ENCODE results near the gene METTL17. TPM values are rescaled to one million over a fixed set of nuclear protein-coding genes. Genes with fewer than 3 reads are reported as not detected.

METTL17 gene
- total and polyA plus RNA-seq, 2 donors (not counting 3 experiments of a cell fraction or from before 2014, with no cell fraction given), result 60.6 to 90.6 TPM

- TF ChIP-seq CTCF (IDR thresholded peaks at IDR 0.05; ENCODE audit: extremely low read depth in 1 of 2, insufficient read depth in 1 of 2, low read depth in 1 of 2, low read length in 2 of 2) (no peak), FOS (IDR thresholded peaks at IDR 0.05; ENCODE audit: borderline replicate concordance, insufficient read depth, low read length) (no peak), POLR2AphosphoS5 (IDR thresholded peaks at IDR 0.05; ENCODE audit: insufficient read depth, low read depth, low read length) (no peak), MYC (IDR thresholded peaks at IDR 0.05; ENCODE audit: low read depth, low read length) (no peak), MAX (IDR thresholded peaks at IDR 0.05; ENCODE audit: insufficient read depth, insufficient read length) (no peak), POLR2A (IDR thresholded peaks at IDR 0.05; ENCODE audit: low read depth, low read length) (no peak), GATA2 (IDR thresholded peaks at IDR 0.05; ENCODE audit: insufficient read depth, insufficient read length, low read depth, low read length) (no peak), JUN (IDR thresholded peaks at IDR 0.05; ENCODE audit: borderline replicate concordance, insufficient read depth, insufficient read length, low read depth) (no peak), EZH2 (IDR thresholded peaks at IDR 0.05; ENCODE audit: borderline replicate concordance, low read depth, low read length, severe bottlenecking) (no peak)
- H3K27ac ChIP-seq (ENCODE audit: insufficient read depth, low read depth, low read length), result no peak overlapping the region
- ChIA-PET POLR2A (no interaction called here), CTCF (no interaction called here)
- no peaks in the 10 kb centered on the region for H3K9me3 ChIP-seq (replicated peaks; ENCODE audit: control insufficient read depth, insufficient read depth, low read length)
- intact Hi-C loops (cut with micrococcal nuclease), result loop anchor here (10.0 kb wide), 1 partner anchor 194 kb away; the partner anchor contains the start of gene RNASE6
- dilution Hi-C loops (cut with MboI; ENCODE audit: extremely low pct_ligation_motif_present, low sequenced_read_pairs), result no loop called here
- H3K9me1 ChIP-seq (replicated peaks; ENCODE audit: control insufficient read depth, extremely low read depth, insufficient read depth, low read length), result no peaks in the 10 kb centered on the region
- no peaks in the 10 kb centered on the region for H3K79me2 ChIP-seq (ENCODE audit: control insufficient read depth, insufficient read depth, low read length)
- no peaks in the 10 kb centered on the region for H3K36me3 ChIP-seq (ENCODE audit: control insufficient read depth in 2 of 2, extremely low read depth in 1 of 2, insufficient read depth in 2 of 2, low read length in 2 of 2)
- no peak overlapping the region for H3K9ac ChIP-seq (replicated peaks; ENCODE audit: extremely low read depth, insufficient read depth, low read length)
- no peaks in the 10 kb centered on the region for H3K27me3 ChIP-seq (ENCODE audit: control insufficient read depth in 2 of 2, insufficient read depth in 2 of 2, low read length in 2 of 2)
- FAIRE-seq, result no peak
- H4K20me1 ChIP-seq (replicated peaks; ENCODE audit: control insufficient read depth, extremely low read depth, insufficient read depth, low read length), result no peaks in the 10 kb centered on the region
- H3K4me3 ChIP-seq (replicated peaks in 1 of 3; ENCODE audit: insufficient read depth in 1 of 3, low read depth in 1 of 3, low read length in 3 of 3), result no peak overlapping the region
- H3K4me1 ChIP-seq (ENCODE audit: control insufficient read depth, extremely low read depth, insufficient read depth, low read length), result peaks cover 12% of the 10 kb centered on the region
- H2AFZ ChIP-seq (ENCODE audit: low read depth, low read length), result no peak overlapping the region
- no peak overlapping the region for H3K4me2 ChIP-seq (ENCODE audit: insufficient read depth, low read length)
- no TSS peak for BruUV-seq (replicated peaks)
- no peak for DNase-seq (ENCODE audit: low read depth, low spot score)
Measured at GRCh38 chr14:20978687-20979086, 11.1 kb upstream of the METTL17 start.

All from endothelial cell of umbilical vein (primary cell).